Hippocampal formation (tissue), 2 donors: ENCODE data around the gene CARMIL1.
"Not testable (repeated sequence)": the region's sequence is repeated elsewhere in the genome, so short reads cannot be mapped to it uniquely, and the experiment has no call there.

ENCODE experiments used
- DNase-seq, 2 donors: peaks; one replicate each; lab custom pipeline; 2025; lab: John Stamatoyannopoulos, UW

Gene CARMIL1

GRCh38 chr6:25369433-25370177, 90.4 kb downstream of the CARMIL1 start:
- peak in 1 of 2 donors; percentile 18 for DNase-seq

- no peak for DNase-seq
Observed at GRCh38 chr6:25370178-25371036, 91.2 kb downstream of the CARMIL1 start.

- DNase-seq = no peak
Observed at GRCh38 chr6:25371037-25371347, 91.8 kb downstream of the CARMIL1 start.

GRCh38 chr6:25375125-25375524, 96.0 kb downstream of the CARMIL1 start:
- no peak for DNase-seq

- no peak for DNase-seq
Observed at GRCh38 chr6:25377664-25378063, 98.5 kb downstream of the CARMIL1 start.

GRCh38 chr6:25381077-25381476, 101.9 kb downstream of the CARMIL1 start:
- DNase-seq = no peak

GRCh38 chr6:25382476-25382875, 103.3 kb downstream of the CARMIL1 start:
- DNase-seq = not testable (repeated sequence)

- DNase-seq = no peak
Observed at GRCh38 chr6:25384234-25384633, 105.1 kb downstream of the CARMIL1 start.

- DNase-seq = no peak
Observed at GRCh38 chr6:25384967-25385366, 105.8 kb downstream of the CARMIL1 start.

GRCh38 chr6:25387483-25387882, 108.3 kb downstream of the CARMIL1 start:
- no peak for DNase-seq

GRCh38 chr6:25387911-25388310, 108.7 kb downstream of the CARMIL1 start:
- no peak for DNase-seq

- DNase-seq = no peak
Observed at GRCh38 chr6:25388776-25389175, 109.6 kb downstream of the CARMIL1 start.

- DNase-seq = peak in 1 of 2 donors; percentile 14
Observed at GRCh38 chr6:25389471-25389870, 110.3 kb downstream of the CARMIL1 start.

GRCh38 chr6:25392372-25392771, 113.2 kb downstream of the CARMIL1 start:
- no peak for DNase-seq

GRCh38 chr6:25395731-25396130, 116.6 kb downstream of the CARMIL1 start:
- DNase-seq = no peak

GRCh38 chr6:25397406-25397805, 118.2 kb downstream of the CARMIL1 start:
- no peak for DNase-seq

- no peak for DNase-seq
Observed at GRCh38 chr6:25399885-25400284, 120.7 kb downstream of the CARMIL1 start.

- no peak for DNase-seq
Observed at GRCh38 chr6:25401711-25402110, 122.5 kb downstream of the CARMIL1 start.

GRCh38 chr6:25402125-25402524, 123.0 kb downstream of the CARMIL1 start:
- no peak for DNase-seq

- DNase-seq = no peak
Observed at GRCh38 chr6:25403150-25403549, 124.0 kb downstream of the CARMIL1 start.

- no peak for DNase-seq
Observed at GRCh38 chr6:25404091-25404490, 124.9 kb downstream of the CARMIL1 start.

GRCh38 chr6:25404693-25405169, 125.6 kb downstream of the CARMIL1 start:
- peak in 1 of 2 donors; percentile 4 for DNase-seq

- DNase-seq = no peak
Observed at GRCh38 chr6:25405442-25405841, 126.3 kb downstream of the CARMIL1 start.
